ENCODE measurements around the gene PRDM8.

Gene PRDM8

GRCh38 chr4:80162418-80162817, 34.9 kb upstream of the PRDM8 start:
- H3K9ac ChIP-seq (ENCODE audit: low read length) = no peak overlapping the region
- no peak overlapping the region for H2BK5ac ChIP-seq (ENCODE audit: low read depth, low read length, poor library complexity)
- H2BK120ac ChIP-seq (ENCODE audit: insufficient read depth, low read length, poor library complexity) = no peak overlapping the region
- no peak overlapping the region for H3K4ac ChIP-seq (ENCODE audit: low read depth, low read length)
- no peak overlapping the region for H3K14ac ChIP-seq (ENCODE audit: low read length)
- H4K91ac ChIP-seq (ENCODE audit: low read depth, low read length) = no peak overlapping the region
- H3K36me3 ChIP-seq (ENCODE audit: control insufficient read depth in 1 of 2, insufficient read depth in 2 of 2, low read length in 2 of 2) = no peaks in the 10 kb centered on the region
- H3K23ac ChIP-seq (ENCODE audit: low read length) = no peak overlapping the region
- no peaks in the 10 kb centered on the region for H3K9me3 ChIP-seq (ENCODE audit: insufficient read depth, low read depth, low read length)
- no peaks in the 10 kb centered on the region for H3K79me2 ChIP-seq (ENCODE audit: control insufficient read depth, insufficient read depth, low read length, poor library complexity)
- no peak overlapping the region for H3K4me2 ChIP-seq (ENCODE audit: low read length)
- no peak overlapping the region for H3K4me3 ChIP-seq (ENCODE audit: low read depth, low read length)
- H2AFZ ChIP-seq (ENCODE audit: insufficient read depth, low read length, poor library complexity) = no peak overlapping the region
- no peak overlapping the region for H3K18ac ChIP-seq (ENCODE audit: low read length)
- no peaks in the 10 kb centered on the region for H3K4me1 ChIP-seq (ENCODE audit: control insufficient read depth in 1 of 2, insufficient read depth in 2 of 2, low read length in 2 of 2)
- WGBS (ENCODE audit: extremely low coverage, insufficient coverage, insufficient read length) = no CpG with 5 or more reads among the region's 4 CpGs
- H3K27me3 ChIP-seq (ENCODE audit: insufficient read depth, low read length) = no peaks in the 10 kb centered on the region
- no peak overlapping the region for H2BK12ac ChIP-seq (ENCODE audit: low read length)
- H4K8ac ChIP-seq (ENCODE audit: low read depth, low read length) = no peak overlapping the region
- H2AK5ac ChIP-seq (ENCODE audit: low read length) = no peak overlapping the region
- no peak overlapping the region for H4K12ac ChIP-seq (ENCODE audit: low read depth, low read length)
- no peak overlapping the region for H3K27ac ChIP-seq (ENCODE audit: low read depth, low read length)
- no peaks in the 10 kb centered on the region for H3K79me1 ChIP-seq (ENCODE audit: low read length)
- no peak for DNase-seq

GRCh38 chr4:80165855-80166254, 31.4 kb upstream of the PRDM8 start:
- Histone ChIP-seq H3K9me3 (ENCODE audit: insufficient read depth, low read depth, low read length) (no peaks in the 10 kb centered on the region), H3K4me3 (ENCODE audit: low read depth, low read length) (no peak overlapping the region), H3K23ac (ENCODE audit: low read length) (no peak overlapping the region), H3K36me3 (ENCODE audit: control insufficient read depth in 1 of 2, insufficient read depth in 2 of 2, low read length in 2 of 2) (no peaks in the 10 kb centered on the region), H3K27me3 (ENCODE audit: insufficient read depth, low read length) (no peaks in the 10 kb centered on the region), H3K79me2 (ENCODE audit: control insufficient read depth, insufficient read depth, low read length, poor library complexity) (no peaks in the 10 kb centered on the region), H4K91ac (ENCODE audit: low read depth, low read length) (no peak overlapping the region), H4K12ac (ENCODE audit: low read depth, low read length) (no peak overlapping the region), H3K27ac (ENCODE audit: low read depth, low read length) (no peak overlapping the region), H3K4ac (ENCODE audit: low read depth, low read length) (no peak overlapping the region), H2BK12ac (ENCODE audit: low read length) (no peak overlapping the region), H3K9ac (ENCODE audit: low read length) (no peak overlapping the region), H3K4me2 (ENCODE audit: low read length) (no peak overlapping the region), H3K14ac (ENCODE audit: low read length) (no peak overlapping the region), H2AK5ac (ENCODE audit: low read length) (no peak overlapping the region), H2BK120ac (ENCODE audit: insufficient read depth, low read length, poor library complexity) (no peak overlapping the region), H4K8ac (ENCODE audit: low read depth, low read length) (no peak overlapping the region), H3K79me1 (ENCODE audit: low read length) (no peaks in the 10 kb centered on the region), H3K18ac (ENCODE audit: low read length) (no peak overlapping the region), H3K4me1 (ENCODE audit: control insufficient read depth in 1 of 2, insufficient read depth in 2 of 2, low read length in 2 of 2) (no peaks in the 10 kb centered on the region), H2BK5ac (ENCODE audit: low read depth, low read length, poor library complexity) (no peak overlapping the region), H2AFZ (ENCODE audit: insufficient read depth, low read length, poor library complexity) (no peak overlapping the region)
- DNase-seq = no peak

DNA sequence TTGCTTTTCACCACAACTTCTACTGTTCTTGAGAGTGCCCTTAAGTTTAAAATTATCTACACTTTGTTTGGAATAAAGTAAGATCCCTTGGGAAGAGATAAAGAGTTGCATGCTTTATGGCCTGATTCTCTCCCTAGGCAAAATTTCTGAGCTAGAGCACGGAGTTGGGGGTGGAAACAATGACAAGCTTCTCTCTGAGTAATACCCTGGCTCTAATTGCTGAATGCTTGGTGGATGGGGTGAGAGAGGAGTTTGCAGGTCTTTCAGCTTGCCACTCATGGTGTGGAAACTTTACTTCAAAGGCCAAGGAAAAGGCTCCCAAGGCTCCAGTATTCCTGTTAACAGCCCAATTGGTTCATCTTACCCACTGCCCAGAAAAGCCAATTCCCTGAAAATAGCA, 26.1 kb upstream of the PRDM8 start:
- no peaks in the 10 kb centered on the region for H3K79me2 ChIP-seq (ENCODE audit: control insufficient read depth, insufficient read depth, low read length, poor library complexity)
- WGBS (ENCODE audit: extremely low coverage, insufficient coverage, insufficient read length) = no CpG with 5 or more reads among the region's 1 CpG

DNA sequence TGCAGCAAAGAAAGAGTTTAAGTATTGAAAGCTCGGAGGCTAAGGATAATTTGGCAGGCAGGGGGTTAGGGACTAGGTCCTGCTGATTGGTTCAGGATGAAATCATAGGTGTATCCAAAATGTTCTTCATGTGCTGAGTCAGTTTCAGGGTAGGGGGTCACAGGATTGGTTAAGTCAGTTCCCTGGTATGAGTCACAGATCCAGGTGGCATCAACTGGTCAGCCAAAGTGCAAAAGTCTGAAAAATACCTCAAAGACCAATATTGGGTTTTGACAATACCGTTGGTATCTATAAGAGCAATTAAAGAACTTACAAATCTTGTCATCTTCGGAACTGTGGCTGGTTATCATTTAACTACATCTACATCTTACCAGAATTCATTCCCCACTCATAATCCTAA, 25.6 kb upstream of the PRDM8 start:
- no peak overlapping the region for H4K12ac ChIP-seq (ENCODE audit: low read depth, low read length)

More for the DNA sequence above, 26.1 kb upstream of the PRDM8 start:
- no peaks in the 10 kb centered on the region for H3K9me3 ChIP-seq (ENCODE audit: insufficient read depth, low read depth, low read length)
- no peak overlapping the region for H3K27ac ChIP-seq (ENCODE audit: low read depth, low read length)
- H3K36me3 ChIP-seq (ENCODE audit: control insufficient read depth in 1 of 2, insufficient read depth in 2 of 2, low read length in 2 of 2) = no peaks in the 10 kb centered on the region
- H3K4me1 ChIP-seq (ENCODE audit: control insufficient read depth in 1 of 2, insufficient read depth in 2 of 2, low read length in 2 of 2) = no peaks in the 10 kb centered on the region
- H4K91ac ChIP-seq (ENCODE audit: low read depth, low read length) = no peak overlapping the region
- H3K79me1 ChIP-seq (ENCODE audit: low read length) = no peaks in the 10 kb centered on the region
- H4K8ac ChIP-seq (ENCODE audit: low read depth, low read length) = no peak overlapping the region
- no peak overlapping the region for H3K14ac ChIP-seq (ENCODE audit: low read length)
- H2BK12ac ChIP-seq (ENCODE audit: low read length) = no peak overlapping the region
- no peak overlapping the region for H3K4ac ChIP-seq (ENCODE audit: low read depth, low read length)
- H3K4me3 ChIP-seq (ENCODE audit: low read depth, low read length) = no peak overlapping the region
- no peak overlapping the region for H2AK5ac ChIP-seq (ENCODE audit: low read length)
- H3K4me2 ChIP-seq (ENCODE audit: low read length) = no peak overlapping the region
- H3K18ac ChIP-seq (ENCODE audit: low read length) = no peak overlapping the region
- DNase-seq = no peak
- no peak overlapping the region for H4K12ac ChIP-seq (ENCODE audit: low read depth, low read length)
- no peak overlapping the region for H2AFZ ChIP-seq (ENCODE audit: insufficient read depth, low read length, poor library complexity)
- no peaks in the 10 kb centered on the region for H3K27me3 ChIP-seq (ENCODE audit: insufficient read depth, low read length)
- no peak overlapping the region for H3K9ac ChIP-seq (ENCODE audit: low read length)
- H2BK5ac ChIP-seq (ENCODE audit: low read depth, low read length, poor library complexity) = no peak overlapping the region
- no peak overlapping the region for H3K23ac ChIP-seq (ENCODE audit: low read length)
- no peak overlapping the region for H2BK120ac ChIP-seq (ENCODE audit: insufficient read depth, low read length, poor library complexity)

More for the DNA sequence above, 25.6 kb upstream of the PRDM8 start:
- Histone ChIP-seq H2BK12ac (ENCODE audit: low read length) (no peak overlapping the region), H2AFZ (ENCODE audit: insufficient read depth, low read length, poor library complexity) (no peak overlapping the region), H3K27ac (ENCODE audit: low read depth, low read length) (no peak overlapping the region), H2BK120ac (ENCODE audit: insufficient read depth, low read length, poor library complexity) (no peak overlapping the region), H3K9ac (ENCODE audit: low read length) (no peak overlapping the region), H3K36me3 (ENCODE audit: control insufficient read depth in 1 of 2, insufficient read depth in 2 of 2, low read length in 2 of 2) (no peaks in the 10 kb centered on the region), H3K23ac (ENCODE audit: low read length) (no peak overlapping the region), H3K27me3 (ENCODE audit: insufficient read depth, low read length) (no peaks in the 10 kb centered on the region), H2BK5ac (ENCODE audit: low read depth, low read length, poor library complexity) (no peak overlapping the region), H3K4me3 (ENCODE audit: low read depth, low read length) (no peak overlapping the region), H3K9me3 (ENCODE audit: insufficient read depth, low read depth, low read length) (no peaks in the 10 kb centered on the region), H3K14ac (ENCODE audit: low read length) (no peak overlapping the region), H4K8ac (ENCODE audit: low read depth, low read length) (no peak overlapping the region), H3K4me1 (ENCODE audit: control insufficient read depth in 1 of 2, insufficient read depth in 2 of 2, low read length in 2 of 2) (no peaks in the 10 kb centered on the region), H4K91ac (ENCODE audit: low read depth, low read length) (no peak overlapping the region), H3K79me1 (ENCODE audit: low read length) (no peaks in the 10 kb centered on the region), H3K4me2 (ENCODE audit: low read length) (no peak overlapping the region), H3K79me2 (ENCODE audit: control insufficient read depth, insufficient read depth, low read length, poor library complexity) (no peaks in the 10 kb centered on the region), H2AK5ac (ENCODE audit: low read length) (no peak overlapping the region), H3K4ac (ENCODE audit: low read depth, low read length) (no peak overlapping the region), H3K18ac (ENCODE audit: low read length) (no peak overlapping the region)
- DNase-seq = no peak
- no CpG with 5 or more reads among the region's 3 CpGs for WGBS (ENCODE audit: extremely low coverage, insufficient coverage, insufficient read length)
